ENCODE results near the gene S100G.

Gene S100G

DNA sequence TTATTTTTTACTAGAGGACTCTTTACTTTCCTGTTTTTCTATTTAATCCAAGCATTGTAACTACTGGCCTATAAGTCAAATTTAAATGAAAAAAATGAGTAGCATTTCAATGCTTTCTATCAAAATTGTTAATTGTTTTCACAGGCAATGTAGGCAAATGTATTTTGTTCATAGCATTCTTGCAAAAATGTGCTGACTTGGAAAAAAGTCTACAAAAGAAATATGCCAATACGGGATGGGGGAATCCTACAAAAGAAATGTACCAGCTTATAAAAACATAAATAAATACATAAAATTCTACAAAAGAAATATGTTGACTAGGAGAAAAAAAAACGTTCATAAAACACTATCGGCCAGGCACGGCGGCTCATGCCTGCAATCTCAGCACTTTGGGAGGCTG is 14.9 kb upstream of the S100G start:
- Mint-ChIP-seq H3K27me3 (no peaks in the 10 kb centered on the region), H3K9me3 (no peaks in the 10 kb centered on the region), H3K27ac (no peak overlapping the region), H3K4me3 (no peak overlapping the region), H3K4me1 (no peaks in the 10 kb centered on the region)
- ATAC-seq (no peak), DNase-seq (no peak)

DNA sequence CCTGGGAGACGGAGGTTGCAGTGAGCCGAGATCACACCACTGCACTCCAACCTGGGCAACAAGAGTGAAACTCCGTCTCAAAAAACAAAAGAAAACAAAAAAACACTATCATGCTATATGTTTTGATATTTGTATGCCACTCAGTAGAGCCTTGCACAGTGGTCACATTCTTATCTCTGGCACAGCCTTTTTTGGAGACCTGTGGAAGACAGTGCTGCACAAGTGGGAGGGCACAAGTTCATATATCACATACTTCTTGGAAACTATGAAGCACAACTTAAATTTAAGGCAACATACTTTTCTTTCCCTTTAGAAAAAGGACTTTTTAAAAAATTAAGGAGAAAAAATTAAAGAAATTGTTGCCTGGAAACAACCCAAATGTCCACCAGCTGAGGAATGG is 14.4 kb upstream of the S100G start:
- ATAC-seq = no peak
- Mint-ChIP-seq H3K4me1 (no peaks in the 10 kb centered on the region), H3K9me3 (no peaks in the 10 kb centered on the region), H3K27me3 (no peaks in the 10 kb centered on the region), H3K4me3 (no peak overlapping the region), H3K27ac (no peak overlapping the region)
- DNase-seq = no peak

DNA sequence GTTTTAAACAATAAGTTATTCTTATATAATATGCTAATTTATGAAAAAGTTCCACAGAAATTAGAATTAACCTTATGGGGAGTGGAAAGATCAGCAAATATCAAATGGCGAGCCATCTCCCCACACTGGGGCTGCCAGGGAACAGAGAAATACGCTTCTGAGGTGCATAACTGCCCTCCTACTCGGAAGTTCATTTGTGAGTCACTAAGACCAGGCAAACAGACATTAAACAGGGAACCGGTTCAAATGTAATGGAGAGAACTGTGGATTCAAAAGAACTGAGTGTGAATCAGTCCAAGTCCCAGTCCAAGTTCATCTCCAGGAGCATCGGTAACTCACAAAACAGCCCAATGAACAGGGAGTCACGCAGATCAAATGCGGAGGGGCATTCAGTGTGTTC is 11.4 kb upstream of the S100G start:
- no peaks in the 10 kb centered on the region for H3K4me1 Mint-ChIP-seq
- H3K4me3 Mint-ChIP-seq = no peak overlapping the region
- no peak overlapping the region for H3K27ac Mint-ChIP-seq
- no peak for ATAC-seq
- no peak for DNase-seq
- no peaks in the 10 kb centered on the region for H3K9me3 Mint-ChIP-seq
- no peaks in the 10 kb centered on the region for H3K27me3 Mint-ChIP-seq

DNA sequence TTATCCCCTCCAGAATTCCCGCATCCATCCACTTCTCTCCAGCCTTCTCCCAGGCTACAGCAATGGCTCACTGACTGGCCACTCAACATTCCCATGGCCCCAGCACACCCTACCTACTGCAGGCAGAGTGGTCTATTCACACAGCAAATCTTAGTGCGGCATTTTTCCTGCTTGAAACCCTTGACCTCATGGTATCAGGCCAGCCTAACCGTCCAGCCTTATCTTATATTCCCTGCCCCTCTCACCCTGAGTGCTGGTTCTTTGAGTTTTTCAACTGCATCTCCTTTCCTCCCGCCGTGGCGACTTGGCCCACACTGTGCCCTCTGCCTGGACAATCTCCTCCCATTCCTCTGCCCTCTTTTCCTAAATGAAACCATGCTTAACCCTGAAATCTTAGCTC is 10.0 kb upstream of the S100G start:
- no peaks in the 10 kb centered on the region for H3K9me3 Mint-ChIP-seq
- no peaks in the 10 kb centered on the region for H3K27me3 Mint-ChIP-seq
- H3K27ac Mint-ChIP-seq = peak overlapping the region in 1 of 2 donors; percentile 45
- no peak for DNase-seq
- no peak for ATAC-seq
- H3K4me1 Mint-ChIP-seq = no peaks in the 10 kb centered on the region
- H3K4me3 Mint-ChIP-seq = no peak overlapping the region

DNA sequence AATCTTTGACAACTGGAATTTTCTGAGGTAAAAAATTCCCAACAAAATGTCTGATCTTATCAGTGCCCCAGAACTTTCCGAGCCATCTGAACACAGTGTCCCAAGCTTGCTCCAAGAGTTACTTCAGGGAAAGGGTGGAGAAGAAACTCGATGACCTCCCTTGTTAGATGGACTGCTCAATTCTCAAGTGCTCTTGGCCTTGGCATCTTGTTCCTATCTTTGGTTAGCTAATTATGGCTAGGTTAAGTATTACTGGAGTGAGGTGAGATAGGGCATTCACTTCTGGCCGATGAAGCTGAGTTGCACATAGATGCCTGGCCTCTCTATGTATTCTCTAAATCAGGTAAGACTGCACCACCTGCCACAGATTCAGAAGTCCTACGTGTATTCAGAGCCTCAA is 9.1 kb upstream of the S100G start:
- no peaks in the 10 kb centered on the region for H3K9me3 Mint-ChIP-seq
- H3K27ac Mint-ChIP-seq = no peak overlapping the region
- no peaks in the 10 kb centered on the region for H3K4me1 Mint-ChIP-seq
- ATAC-seq (no peak), DNase-seq (no peak)
- H3K27me3 Mint-ChIP-seq = no peaks in the 10 kb centered on the region
- no peak overlapping the region for H3K4me3 Mint-ChIP-seq

DNA sequence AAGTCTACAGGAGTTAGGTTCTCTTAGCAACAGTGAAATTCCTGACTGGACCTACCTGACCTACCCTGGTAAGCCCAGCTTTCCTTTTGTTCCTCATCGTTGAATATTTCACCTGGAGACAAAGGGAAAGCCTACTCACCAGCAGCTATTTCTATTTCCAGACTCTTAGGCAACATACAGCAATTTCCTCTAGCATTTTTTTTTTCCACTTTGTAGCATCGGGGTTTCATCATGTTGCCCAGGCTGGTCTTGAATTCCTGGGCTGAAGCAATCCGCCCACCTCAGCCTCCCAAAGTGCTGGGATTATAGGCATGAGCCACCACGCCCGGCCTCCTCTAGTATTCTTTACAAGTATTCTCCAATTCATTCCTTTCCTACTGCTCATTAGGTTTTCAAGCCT is 6.8 kb upstream of the S100G start:
- H3K9me3 Mint-ChIP-seq = no peaks in the 10 kb centered on the region
- H3K27ac Mint-ChIP-seq = peak overlapping the region in 1 of 2 donors; percentile 3
- H3K27me3 Mint-ChIP-seq = no peaks in the 10 kb centered on the region
- H3K4me1 Mint-ChIP-seq = no peaks in the 10 kb centered on the region
- no peak overlapping the region for H3K4me3 Mint-ChIP-seq
- ATAC-seq (no peak), DNase-seq (no peak)

DNA sequence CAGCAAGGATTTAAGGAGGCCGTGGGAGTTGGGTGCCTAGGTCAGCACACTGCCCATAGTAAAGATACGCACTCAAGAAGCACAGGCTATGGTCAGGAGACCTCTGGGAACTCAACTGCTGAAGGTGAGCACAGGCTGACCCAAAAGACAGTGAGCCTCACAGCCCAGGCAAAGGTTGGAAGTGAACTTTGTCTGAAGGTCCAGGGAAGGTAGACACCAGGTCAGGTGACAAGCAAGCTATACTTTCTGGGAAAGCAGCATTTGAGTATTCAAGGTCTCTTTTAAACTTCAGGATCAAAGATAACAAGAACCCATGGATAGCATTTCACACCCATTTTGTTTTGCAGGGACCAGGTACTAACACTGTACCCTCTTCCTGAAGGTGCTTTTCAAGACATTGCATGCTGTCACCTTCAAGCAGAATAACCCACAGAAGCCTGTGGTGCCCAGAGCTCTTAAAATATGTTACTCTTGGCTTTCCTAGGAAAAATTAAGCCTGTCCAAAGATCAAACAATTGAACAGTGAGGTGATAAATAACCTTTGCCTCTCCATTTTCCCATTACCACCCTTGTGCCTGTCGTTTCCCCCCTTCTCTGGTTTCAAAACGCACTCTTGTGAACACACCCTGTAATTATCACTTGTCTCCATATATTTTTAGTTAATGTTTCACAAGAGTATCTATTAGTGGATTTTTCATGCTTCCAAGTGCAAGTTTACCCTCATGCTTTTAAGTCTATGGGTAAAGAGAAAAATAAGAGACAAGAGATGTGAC is 3.4 kb upstream of the S100G start:
- DNase-seq = no peak
- Mint-ChIP-seq H3K4me1 (no peaks in the 10 kb centered on the region), H3K27ac (no peak overlapping the region), H3K4me3 (no peak overlapping the region), H3K9me3 (no peaks in the 10 kb centered on the region), H3K27me3 (no peaks in the 10 kb centered on the region)
- ATAC-seq = no peak

DNA sequence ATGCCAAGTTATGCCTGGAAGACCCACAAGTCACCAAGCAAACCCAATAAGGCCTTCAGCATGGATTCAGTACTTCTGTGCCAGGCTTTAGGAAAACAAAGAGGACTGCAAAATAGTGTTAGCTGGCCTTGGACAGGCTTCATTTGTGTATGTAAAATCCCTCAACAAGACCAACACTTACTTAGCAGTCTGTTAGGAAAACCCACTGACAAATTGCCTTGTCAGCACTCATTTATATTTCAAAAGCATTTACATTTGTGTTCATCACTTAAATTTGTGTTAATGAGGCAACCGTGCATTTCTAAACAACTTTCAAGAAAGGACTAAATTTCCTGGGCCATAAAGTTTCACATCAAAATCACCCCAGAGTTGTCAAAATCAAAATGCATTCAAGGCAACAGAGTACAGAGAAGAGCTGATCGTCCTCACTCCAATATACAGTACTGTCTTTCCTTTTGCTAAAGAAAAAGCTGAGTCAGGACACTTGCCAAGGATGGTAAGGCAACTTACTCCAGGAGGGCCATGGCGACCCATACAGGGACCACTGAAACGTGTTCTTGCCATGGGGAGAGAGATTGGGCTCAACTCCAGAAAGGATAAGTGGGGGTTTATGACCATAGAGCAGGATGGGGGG is 1.6 kb downstream of the S100G start:
- DNase-seq (no peak), ATAC-seq (no peak)
- Mint-ChIP-seq H3K4me3 (no peak overlapping the region), H3K27ac (no peak overlapping the region), H3K27me3 (no peaks in the 10 kb centered on the region), H3K9me3 (no peaks in the 10 kb centered on the region), H3K4me1 (no peaks in the 10 kb centered on the region)

DNA sequence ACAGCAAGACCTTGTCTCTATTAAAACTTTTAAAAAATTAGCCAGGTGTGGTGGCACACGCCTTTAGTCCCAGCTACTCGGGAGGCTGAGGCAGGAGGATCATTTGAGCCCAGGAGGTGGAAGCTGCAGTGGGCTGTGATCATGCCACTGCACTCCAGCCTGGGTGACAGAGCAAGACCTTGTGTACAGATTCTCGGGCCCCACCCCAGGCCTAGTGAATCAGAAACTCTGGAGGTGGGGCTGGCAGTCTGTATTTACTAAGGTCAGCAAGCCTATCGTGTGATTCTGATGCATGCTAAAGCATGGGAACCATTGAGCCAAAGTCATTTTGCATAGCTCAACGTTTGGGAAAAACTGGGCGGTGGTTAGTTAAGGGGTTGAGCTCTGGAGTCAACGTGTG is 3.5 kb downstream of the S100G start:
- Mint-ChIP-seq H3K9me3 (no peaks in the 10 kb centered on the region), H3K4me1 (no peaks in the 10 kb centered on the region), H3K27ac (no peak overlapping the region), H3K27me3 (no peaks in the 10 kb centered on the region), H3K4me3 (no peak overlapping the region)
- DNase-seq (no peak), ATAC-seq (no peak)

DNA sequence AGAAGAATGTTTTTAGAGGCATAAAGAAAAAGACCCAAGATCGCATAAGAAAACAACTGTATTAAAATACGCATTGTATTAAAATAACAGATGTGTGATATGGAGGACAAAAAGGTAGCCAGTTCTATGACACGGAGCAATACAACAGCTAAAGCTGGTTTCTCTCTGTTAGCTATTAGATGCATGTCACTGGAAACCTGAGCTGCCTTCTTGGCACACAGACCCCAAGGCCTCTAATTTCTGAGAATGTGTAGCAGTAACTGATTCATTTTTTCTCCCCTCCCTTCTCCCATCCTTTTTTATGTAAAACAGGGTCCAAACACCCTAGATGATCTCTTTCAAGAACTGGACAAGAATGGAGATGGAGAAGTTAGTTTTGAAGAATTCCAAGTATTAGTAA is 4.1 kb downstream of the S100G start:
- Mint-ChIP-seq H3K4me3 (no peak overlapping the region), H3K27me3 (no peaks in the 10 kb centered on the region), H3K27ac (no peak overlapping the region), H3K9me3 (no peaks in the 10 kb centered on the region), H3K4me1 (no peaks in the 10 kb centered on the region)
- ATAC-seq (no peak), DNase-seq (no peak)

DNA sequence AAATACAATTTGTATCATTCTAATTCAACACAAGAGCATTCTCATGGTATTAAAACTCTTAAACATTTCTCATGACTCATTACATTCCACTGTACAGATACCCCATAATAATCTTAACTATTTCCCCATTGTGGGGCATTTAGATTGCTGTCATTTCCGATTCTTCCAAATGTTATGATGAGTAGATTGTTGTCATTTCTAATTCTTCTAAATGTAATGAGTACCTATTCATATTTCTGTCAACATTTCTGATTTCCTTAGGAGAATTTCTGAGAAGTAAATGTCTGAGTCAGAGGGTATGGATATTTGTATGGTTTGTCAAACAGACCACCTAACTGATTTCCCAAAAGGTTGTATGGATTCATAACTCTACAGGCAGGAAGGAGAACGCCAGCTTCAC is 8.3 kb downstream of the S100G start:
- H3K27ac Mint-ChIP-seq = no peak overlapping the region
- H3K4me3 Mint-ChIP-seq = no peak overlapping the region
- H3K4me1 Mint-ChIP-seq = no peaks in the 10 kb centered on the region
- ATAC-seq (no peak), DNase-seq (no peak)
- H3K27me3 Mint-ChIP-seq = no peaks in the 10 kb centered on the region
- no peaks in the 10 kb centered on the region for H3K9me3 Mint-ChIP-seq

DNA sequence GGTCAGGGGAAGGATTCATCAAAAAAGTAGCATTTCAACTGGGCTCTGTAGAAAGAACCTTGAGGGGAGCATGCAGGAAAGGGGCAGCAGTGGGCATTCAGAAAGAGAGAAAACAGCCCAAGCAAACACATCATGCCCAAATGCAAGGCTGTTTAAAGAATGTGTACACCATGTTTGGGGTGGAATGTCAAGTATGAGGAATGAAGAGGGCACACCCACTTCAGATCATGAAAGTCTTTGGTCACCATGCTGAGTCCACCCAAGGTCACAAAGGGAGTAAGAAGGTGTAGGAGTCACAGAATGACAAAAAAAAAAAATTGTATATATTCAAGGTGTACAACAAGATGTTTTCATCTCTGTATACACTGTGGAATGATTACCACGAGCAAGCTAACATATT is 9.4 kb downstream of the S100G start:
- ATAC-seq = no peak
- peak overlapping the region in 1 of 2 donors; percentile 78 for H3K27ac Mint-ChIP-seq

DNA sequence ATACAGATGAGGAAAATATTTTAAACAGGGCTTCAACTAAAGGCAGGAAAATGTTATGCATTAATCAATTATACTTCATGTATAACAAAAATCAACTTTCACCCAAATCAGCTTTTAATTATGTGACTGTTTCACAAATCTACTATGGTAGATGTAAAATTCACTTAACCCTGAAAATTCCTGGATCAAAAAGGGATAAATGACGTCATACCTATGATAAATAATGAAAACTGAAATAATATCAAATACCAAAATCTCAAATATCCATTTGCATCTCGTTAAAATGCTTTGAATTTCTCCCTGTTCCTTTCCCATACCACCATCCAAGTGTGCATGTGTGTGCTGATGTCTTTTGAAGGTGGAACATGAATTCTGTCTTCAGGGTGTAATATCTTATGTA is 11.5 kb downstream of the S100G start:
- H3K27ac Mint-ChIP-seq = no peak overlapping the region
- no peaks in the 10 kb centered on the region for H3K9me3 Mint-ChIP-seq
- no peaks in the 10 kb centered on the region for H3K4me1 Mint-ChIP-seq
- ATAC-seq (no peak), DNase-seq (no peak)
- H3K27me3 Mint-ChIP-seq = no peaks in the 10 kb centered on the region
- H3K4me3 Mint-ChIP-seq = no peak overlapping the region

More for the DNA sequence above, 9.4 kb downstream of the S100G start:
- DNase-seq = no peak
- no peaks in the 10 kb centered on the region for H3K9me3 Mint-ChIP-seq
- no peaks in the 10 kb centered on the region for H3K27me3 Mint-ChIP-seq
- no peaks in the 10 kb centered on the region for H3K4me1 Mint-ChIP-seq
- no peak overlapping the region for H3K4me3 Mint-ChIP-seq

DNA sequence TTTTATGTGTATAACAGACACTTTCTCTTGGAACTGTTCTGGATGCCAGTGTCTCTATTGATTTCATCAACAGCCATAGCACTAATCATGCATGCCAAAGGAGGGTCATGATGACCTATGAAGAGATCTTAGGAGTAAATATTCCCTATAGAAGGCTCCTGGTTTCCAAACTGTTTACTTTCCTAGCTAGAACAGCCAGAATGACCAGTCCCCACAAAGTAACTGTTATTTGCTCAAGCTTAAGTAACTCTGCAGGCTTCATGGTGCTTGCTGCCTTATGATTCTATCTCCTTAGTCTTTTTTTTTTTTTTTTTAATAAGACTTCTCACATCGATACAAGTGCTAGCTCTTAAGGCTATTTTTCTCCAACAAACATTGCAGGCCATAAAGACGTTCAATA is 12.4 kb downstream of the S100G start:
- Mint-ChIP-seq H3K4me3 (no peak overlapping the region), H3K27me3 (no peaks in the 10 kb centered on the region), H3K27ac (no peak overlapping the region), H3K4me1 (no peaks in the 10 kb centered on the region), H3K9me3 (no peaks in the 10 kb centered on the region)
- DNase-seq (no peak), ATAC-seq (no peak)

DNA sequence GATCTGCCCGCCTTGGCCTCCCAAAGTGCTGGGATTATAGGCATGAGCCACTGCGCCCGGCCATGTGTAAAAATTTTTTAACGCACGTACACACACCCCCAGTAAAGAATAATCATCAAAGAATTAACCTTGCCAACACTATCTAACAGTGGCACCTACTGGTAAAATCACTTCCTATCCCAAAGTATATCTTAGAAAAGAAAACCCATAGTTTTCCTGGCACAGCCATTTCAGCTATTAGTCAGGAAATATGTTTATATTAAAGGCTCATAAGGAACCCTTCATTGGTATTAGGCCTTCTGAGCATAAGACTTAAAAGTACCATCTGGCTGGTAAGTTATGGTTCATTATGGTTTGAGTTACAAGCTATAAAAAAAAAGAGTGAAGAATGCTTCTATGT is 14.1 kb downstream of the S100G start:
- H3K4me1 Mint-ChIP-seq = no peaks in the 10 kb centered on the region
- no peaks in the 10 kb centered on the region for H3K9me3 Mint-ChIP-seq
- no peak for ATAC-seq
- H3K27ac Mint-ChIP-seq = no peak overlapping the region
- no peak overlapping the region for H3K4me3 Mint-ChIP-seq
- DNase-seq = no peak
- no peaks in the 10 kb centered on the region for H3K27me3 Mint-ChIP-seq

DNA sequence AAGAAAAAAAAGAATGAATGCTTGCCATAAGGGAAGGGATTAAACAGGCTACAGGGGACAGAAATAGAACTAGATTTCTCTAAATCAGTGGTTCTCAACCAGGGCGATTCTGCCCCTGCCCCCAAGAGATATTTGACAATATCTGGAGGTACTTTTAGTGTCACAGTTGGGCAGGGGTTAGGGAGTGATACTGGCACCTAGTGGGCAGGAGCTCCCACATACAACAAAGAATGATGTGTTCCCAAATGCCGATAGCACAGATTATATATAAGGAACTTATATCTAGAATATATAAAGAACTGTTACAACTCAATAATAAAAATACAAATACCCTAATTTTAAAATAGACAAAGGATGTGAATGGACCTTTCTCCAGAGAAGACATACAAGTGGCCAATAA is 14.7 kb downstream of the S100G start:
- ATAC-seq = no peak
- no peak for DNase-seq
- H3K9me3 Mint-ChIP-seq = no peaks in the 10 kb centered on the region
- no peak overlapping the region for H3K27ac Mint-ChIP-seq
- no peaks in the 10 kb centered on the region for H3K27me3 Mint-ChIP-seq
- H3K4me1 Mint-ChIP-seq = no peaks in the 10 kb centered on the region
- no peak overlapping the region for H3K4me3 Mint-ChIP-seq

DNA sequence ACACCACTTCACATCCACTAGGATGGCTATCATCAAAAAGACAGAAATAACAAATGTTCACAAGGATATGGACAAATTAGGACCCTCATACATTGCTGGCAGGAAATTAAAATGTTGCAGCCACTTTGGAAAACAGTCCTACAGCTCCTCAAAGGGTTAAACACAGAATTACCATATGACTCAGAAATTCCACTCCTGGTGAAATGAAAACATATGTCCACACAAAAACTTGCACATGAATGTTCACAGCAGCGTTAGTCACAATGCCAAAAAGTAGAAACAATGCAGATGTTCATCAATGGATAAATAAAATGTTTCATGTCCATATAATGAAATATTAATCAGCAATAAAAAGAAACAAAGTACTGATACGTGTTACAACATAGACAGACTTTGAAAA is 15.1 kb downstream of the S100G start:
- H3K4me3 Mint-ChIP-seq = no peak overlapping the region
- ATAC-seq (no peak), DNase-seq (no peak)
- H3K27me3 Mint-ChIP-seq = no peaks in the 10 kb centered on the region
- H3K4me1 Mint-ChIP-seq = no peaks in the 10 kb centered on the region
- H3K9me3 Mint-ChIP-seq = no peaks in the 10 kb centered on the region
- peak overlapping the region in 1 of 2 donors; percentile 57 for H3K27ac Mint-ChIP-seq
